Urinary bladder (tissue), 2 donors: ENCODE measurements around the gene ENTPD6. TPM values are rescaled to one million over a fixed set of nuclear protein-coding genes. Genes with fewer than 3 reads are reported as not detected.

Experiments used
- polyA plus RNA-seq: library from polyadenylated mRNA; stranded (reverse); fragments of 200-250 nt; gene quantifications from one replicate; pipeline ENCODE4 v1.2.3, GENCODE V29; 2013
- small RNA-seq: library from RNA; depleted of rRNA; stranded (forward); fragments of <200 nt; gene quantifications from one replicate; pipeline ENCODE3, GENCODE V24; 2014
- total RNA-seq: library from RNA; depleted of rRNA; stranded (reverse); fragments of >200 nt; gene quantifications from one replicate; pipeline ENCODE4 v1.2.3, GENCODE V29; 2014
- donor health status: healthy.

The ENTPD6 gene
- total and polyA plus RNA-seq, 2 donors = 19.2 to 45.4 TPM

Small RNA genes lying within 50 kb of the gene (small RNA-seq; reads per million reads assigned to genes)
- gene AL035252.4 (not detected), gene AL121772.2 (not detected), gene RF00019 (not detected)

Other genes with a start within 250 kb of the ENTPD6 start
- gene CST7, start 246.4 kb upstream of the ENTPD6 start, total RNA-seq = not detected
- 4.5 TPM for gene CST7, start 246.4 kb upstream of the ENTPD6 start, polyA plus RNA-seq
- gene APMAP, start 203.0 kb upstream of the ENTPD6 start, total RNA-seq = 41.7 TPM
- gene APMAP, start 203.0 kb upstream of the ENTPD6 start, polyA plus RNA-seq = 54.9 TPM
- 11.1 TPM for gene ACSS1, start 137.6 kb upstream of the ENTPD6 start, total RNA-seq
- 15.1 TPM for gene ACSS1, start 137.6 kb upstream of the ENTPD6 start, polyA plus RNA-seq
- not detected for gene VSX1, start 113.6 kb upstream of the ENTPD6 start, total RNA-seq
- 0.05 TPM for gene VSX1, start 113.6 kb upstream of the ENTPD6 start, polyA plus RNA-seq
- gene PYGB, start 52.4 kb downstream of the ENTPD6 start, total RNA-seq = 71.4 TPM
- 237 TPM for gene PYGB, start 52.4 kb downstream of the ENTPD6 start, polyA plus RNA-seq
- gene ABHD12, start 195.1 kb downstream of the ENTPD6 start, total RNA-seq = 30.9 TPM
- gene ABHD12, start 195.1 kb downstream of the ENTPD6 start, polyA plus RNA-seq = 34.3 TPM
- 10.2 TPM for gene GINS1, start 212.0 kb downstream of the ENTPD6 start, total RNA-seq
- 0.80 TPM for gene GINS1, start 212.0 kb downstream of the ENTPD6 start, polyA plus RNA-seq